Chondrocyte (in vitro differentiated cells): Measurements from ENCODE around the gene CADM2. TPM values are rescaled to one million over a fixed set of nuclear protein-coding genes. Genes with fewer than 3 reads are reported as not detected.

Experiments
- DNase-seq: peaks from one replicate; pipeline ENCODE4 v3.0.0; 2021; ENCODE audit warnings: mixed read lengths, low spot score
- H3K27ac Mint-ChIP-seq: one replicate; pipeline ENCODE4 v1.8.0; 2021; ENCODE audit warnings: mild to moderate bottlenecking, moderate library complexity, mixed read lengths; ENCODE audit not compliant: unreplicated experiment
- H3K27me3 Mint-ChIP-seq: 2 replicates; pipeline ENCODE4 v1.8.0; 2021; ENCODE audit warnings: low read depth, mixed read lengths
- H3K36me3 Mint-ChIP-seq: 2 replicates; pipeline ENCODE4 v1.8.0; 2021; ENCODE audit warnings: low read depth, mixed read lengths
- H3K4me1 Mint-ChIP-seq: 2 replicates; pipeline ENCODE4 v1.8.0; 2021; ENCODE audit warnings: low read depth, mild to moderate bottlenecking, mixed read lengths
- H3K4me3 Mint-ChIP-seq: one replicate; pipeline ENCODE4 v1.8.0; 2021; ENCODE audit warnings: mild to moderate bottlenecking, moderate library complexity, mixed read lengths; ENCODE audit not compliant: unreplicated experiment
- H3K9me3 Mint-ChIP-seq: 2 replicates; pipeline ENCODE4 v1.8.0; 2021; ENCODE audit warnings: low read depth, mixed read lengths
- CTCF ChIP-seq: fragments of 200-600 bp; sonication (generic); IDR thresholded peaks from 2 replicates; pipeline ENCODE4 v1.5.0; 2021; ENCODE audit warnings: antibody characterized with exemption, mild to moderate bottlenecking, moderate library complexity
- total RNA-seq: library from RNA; stranded (reverse); gene quantifications from 3 replicates; pipeline ENCODE4 v1.2.1, GENCODE V29; 2021

Gene CADM2
- total RNA-seq, 1 donor from 2014 or later, result 1.1 TPM

GRCh38 chr3:85170646-85171045, 211.9 kb downstream of the CADM2 start:
- TF ChIP-seq CTCF, result no peak
- H3K4me3 Mint-ChIP-seq, result no peak overlapping the region
- H3K9me3 Mint-ChIP-seq, result no peaks in the 10 kb centered on the region
- peaks cover 5% of the 10 kb centered on the region for H3K27me3 Mint-ChIP-seq
- no peak overlapping the region for H3K27ac Mint-ChIP-seq
- no peaks in the 10 kb centered on the region for H3K4me1 Mint-ChIP-seq
- DNase-seq, result no peak
- no peaks in the 10 kb centered on the region for H3K36me3 Mint-ChIP-seq

DNA sequence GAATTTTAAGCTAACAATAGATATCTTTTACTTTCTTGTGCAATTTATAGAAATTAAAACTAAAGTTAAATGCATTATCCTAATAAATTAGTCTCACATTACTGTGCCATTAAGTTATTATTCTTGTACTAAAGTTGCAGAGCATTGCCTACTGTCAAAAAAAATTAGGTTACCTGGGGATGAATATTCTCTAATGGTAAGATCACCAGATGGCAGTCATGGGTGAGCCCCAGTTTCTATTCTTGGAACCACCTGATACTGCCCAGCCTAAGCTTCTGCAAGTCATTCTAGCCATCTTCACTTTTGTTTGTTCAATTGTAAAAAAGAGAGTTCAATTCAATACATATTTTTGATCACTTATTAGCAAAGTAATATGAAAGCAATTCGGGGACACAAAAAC, 213.2 kb downstream of the CADM2 start:
- Mint-ChIP-seq H3K4me1 (no peaks in the 10 kb centered on the region), H3K4me3 (no peak overlapping the region), H3K27ac (no peak overlapping the region), H3K27me3 (peaks cover 4% of the 10 kb centered on the region), H3K9me3 (no peaks in the 10 kb centered on the region), H3K36me3 (no peaks in the 10 kb centered on the region)
- DNase-seq, result no peak
- no peak for TF ChIP-seq CTCF

- TF ChIP-seq CTCF, result no peak
- H3K36me3 Mint-ChIP-seq, result no peaks in the 10 kb centered on the region
These were observed 218.0 kb downstream of the CADM2 start for GRCh38 chr3:85176799-85177198.

DNA sequence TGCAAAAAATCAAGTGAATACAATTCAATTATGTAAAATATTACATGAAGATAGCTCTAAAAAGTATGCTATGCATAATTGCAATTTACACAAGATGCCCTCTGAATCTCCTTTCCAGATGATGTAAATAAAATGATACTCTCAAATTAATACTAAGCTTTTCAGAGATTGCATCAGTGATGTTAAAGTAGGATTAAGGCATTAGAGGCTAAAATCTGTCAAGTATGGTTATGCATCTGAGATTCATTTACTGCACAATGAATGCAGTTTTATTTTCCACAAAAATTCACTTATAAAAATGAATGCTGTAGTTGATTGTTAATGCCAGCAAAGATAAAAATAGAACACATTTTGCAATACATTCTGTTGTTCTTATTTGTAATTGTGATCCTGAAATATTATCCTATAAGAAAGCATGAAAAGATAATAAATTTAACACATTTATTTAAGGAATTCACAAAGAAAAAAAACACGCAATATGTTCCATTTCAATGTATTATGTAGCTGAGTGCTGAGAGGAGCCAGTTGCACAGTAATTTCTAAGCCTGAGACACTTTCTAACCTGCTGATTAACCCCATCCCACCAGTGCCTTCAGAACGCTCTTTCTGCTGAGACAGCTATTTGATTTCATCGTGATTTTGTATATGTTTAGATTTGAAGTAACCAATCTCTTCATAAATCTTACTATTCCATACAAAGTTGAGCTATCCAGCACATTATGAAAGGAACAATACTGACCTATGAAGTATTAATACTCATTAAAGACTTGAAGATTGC, 224.4 kb downstream of the CADM2 start:
- no peaks in the 10 kb centered on the region for H3K9me3 Mint-ChIP-seq
- DNase-seq, result no peak
- H3K36me3 Mint-ChIP-seq, result no peaks in the 10 kb centered on the region
- no peak overlapping the region for H3K27ac Mint-ChIP-seq
- no peak overlapping the region for H3K4me3 Mint-ChIP-seq
- peaks cover 5% of the 10 kb centered on the region for H3K27me3 Mint-ChIP-seq
- TF ChIP-seq CTCF, result no peak
- H3K4me1 Mint-ChIP-seq, result no peaks in the 10 kb centered on the region

More at GRCh38 chr3:85176799-85177198, 218.0 kb downstream of the CADM2 start:
- DNase-seq, result no peak
- no peak overlapping the region for H3K27ac Mint-ChIP-seq
- no peaks in the 10 kb centered on the region for H3K9me3 Mint-ChIP-seq
- no peaks in the 10 kb centered on the region for H3K4me1 Mint-ChIP-seq
- no peak overlapping the region for H3K4me3 Mint-ChIP-seq
- H3K27me3 Mint-ChIP-seq, result peaks cover 7% of the 10 kb centered on the region

- DNase-seq, result no peak
- Mint-ChIP-seq H3K4me1 (no peaks in the 10 kb centered on the region), H3K36me3 (no peaks in the 10 kb centered on the region), H3K27me3 (peaks cover 7% of the 10 kb centered on the region), H3K4me3 (no peak overlapping the region), H3K9me3 (no peaks in the 10 kb centered on the region), H3K27ac (no peak overlapping the region)
- TF ChIP-seq CTCF, result no peak
These were observed 226.7 kb downstream of the CADM2 start for GRCh38 chr3:85185495-85185894.
